RWPE2 (cell line): Measurements from ENCODE around the gene SPOCK2.

Experiments
- ATAC-seq: fragments of 200-7000 bp; cut with Tn5 transposase; 3 replicates; pipeline ENCODE4 v1.9.1; 2021; ENCODE audit warnings: low read depth
- DNase-seq: peaks from one replicate; pipeline ENCODE4 v3.0.0-alpha.2; 2020; ENCODE audit warnings: low spot score
- H3K27ac ChIP-seq: fragments of 450-650 bp; 2 replicates; pipeline ENCODE4 v1.5.1; 2017; ENCODE audit warnings: mild to moderate bottlenecking; ENCODE audit not compliant: poor library complexity, severe bottlenecking
- H3K27me3 ChIP-seq: fragments of 250-450 bp; sonication (Bioruptor Pico); 2 replicates; pipeline ENCODE4 v1.5.1; 2021; ENCODE audit warnings: mild to moderate bottlenecking, moderate library complexity; ENCODE audit not compliant: insufficient read depth, poor library complexity, severe bottlenecking
- H3K36me3 ChIP-seq: fragments of 250-450 bp; sonication (Bioruptor Pico); 2 replicates; pipeline ENCODE4 v1.5.1; 2020; ENCODE audit warnings: low read depth, mild to moderate bottlenecking, moderate library complexity
- H3K4me1 ChIP-seq: fragments of 250-450 bp; sonication (Bioruptor Pico); 2 replicates; pipeline ENCODE4 v1.5.1; 2021; ENCODE audit warnings: mild to moderate bottlenecking, moderate library complexity; ENCODE audit not compliant: insufficient read depth, poor library complexity, severe bottlenecking
- H3K4me3 ChIP-seq: fragments of 250-450 bp; sonication (Bioruptor Pico); 2 replicates; pipeline ENCODE4 v1.5.1; 2021; ENCODE audit warnings: mild to moderate bottlenecking, moderate library complexity; ENCODE audit not compliant: severe bottlenecking
- H3K9me3 ChIP-seq: fragments of 250-450 bp; sonication (Bioruptor Pico); 2 replicates; pipeline ENCODE4 v1.5.1; 2021; ENCODE audit warnings: mild to moderate bottlenecking, moderate library complexity; ENCODE audit not compliant: severe bottlenecking
- CTCF ChIP-seq: fragments of 450-650 bp; IDR thresholded peaks from one replicate; pipeline ENCODE4 v1.5.1; 2017; ENCODE audit warnings: mild to moderate bottlenecking, moderate library complexity; ENCODE audit not compliant: poor library complexity, severe bottlenecking

Gene SPOCK2

DNA sequence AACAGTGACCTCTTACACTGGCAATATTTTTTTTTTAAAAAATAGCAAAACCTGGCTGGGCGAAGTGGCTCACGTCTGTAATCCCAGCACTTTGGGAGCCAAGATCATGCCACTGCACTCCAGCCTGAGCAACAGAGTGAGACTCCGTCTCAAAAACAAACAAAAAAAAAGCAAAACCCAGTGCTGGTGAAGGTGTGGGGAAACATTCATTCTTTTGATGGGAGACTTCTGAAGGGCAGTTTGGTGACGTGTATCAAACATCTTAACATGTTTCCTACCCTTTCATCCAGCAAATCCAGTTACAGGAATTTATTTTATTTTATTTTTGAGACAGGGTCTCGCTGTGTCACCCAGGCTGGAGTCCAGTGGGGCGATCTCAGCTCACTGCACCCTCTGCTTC, 66.1 kb downstream of the SPOCK2 start:
- Histone ChIP-seq H3K27me3 (no peaks in the 10 kb centered on the region), H3K36me3 (no peaks in the 10 kb centered on the region), H3K4me3 (no peak overlapping the region), H3K9me3 (no peaks in the 10 kb centered on the region), H3K4me1 (peaks cover under 1% of the 10 kb centered on the region), H3K27ac (no peak overlapping the region)
- no peak for TF ChIP-seq CTCF
- no peak for ATAC-seq
- DNase-seq = no peak

GRCh38 chr10:72020914-72021809, 67.2 kb downstream of the SPOCK2 start:
- TF ChIP-seq CTCF = no peak
- H3K4me3 ChIP-seq = no peak overlapping the region
- no peaks in the 10 kb centered on the region for H3K27me3 ChIP-seq
- no peaks in the 10 kb centered on the region for H3K9me3 ChIP-seq
- H3K36me3 ChIP-seq = no peaks in the 10 kb centered on the region
- H3K27ac ChIP-seq = no peak overlapping the region
- DNase-seq (no peak), ATAC-seq (no peak)
- H3K4me1 ChIP-seq = no peaks in the 10 kb centered on the region

- H3K4me1 ChIP-seq = no peaks in the 10 kb centered on the region
- H3K36me3 ChIP-seq = no peaks in the 10 kb centered on the region
- no peak for TF ChIP-seq CTCF
- DNase-seq (no peak), ATAC-seq (no peak)
- no peaks in the 10 kb centered on the region for H3K9me3 ChIP-seq
- H3K4me3 ChIP-seq = no peak overlapping the region
- H3K27me3 ChIP-seq = no peaks in the 10 kb centered on the region
- H3K27ac ChIP-seq = no peak overlapping the region
Observed at GRCh38 chr10:72019085-72019876, 69.1 kb downstream of the SPOCK2 start.

GRCh38 chr10:72016608-72017300, 71.6 kb downstream of the SPOCK2 start:
- Histone ChIP-seq H3K4me3 (no peak overlapping the region), H3K4me1 (no peaks in the 10 kb centered on the region), H3K36me3 (no peaks in the 10 kb centered on the region), H3K27me3 (no peaks in the 10 kb centered on the region), H3K27ac (no peak overlapping the region), H3K9me3 (no peaks in the 10 kb centered on the region)
- DNase-seq = no peak
- no peak for ATAC-seq
- TF ChIP-seq CTCF = no peak
